Endothelial cell of umbilical vein (primary cell): Measurements from ENCODE around the gene SMURF2. TPM values are rescaled to one million over a fixed set of nuclear protein-coding genes. Genes with fewer than 3 reads are reported as not detected.

Experiments
- BruUV-seq: library from RNA; stranded (reverse); fragments of 400-500 nt; replicated peaks from 2 replicates; lab custom pipeline; 2021; lab: Mats Ljungman, UMichigan
- CTCF ChIA-PET: fragments of 300-600, 350-600 bp; sonication (Branson Sonifier 250); formaldehyde crosslinking; loops from one replicate; lab custom pipeline; 2021; ENCODE audit warnings: antibody characterized with exemption, inconsistent platforms; lab: Charles Lee
- POLR2A ChIA-PET: fragments of 300-600, 350-600 bp; sonication (Branson Sonifier 250); formaldehyde crosslinking; loops from one replicate; lab custom pipeline; 2021; ENCODE audit warnings: antibody characterized with exemption, inconsistent platforms; lab: Charles Lee
- DNase-seq: peaks from one replicate; pipeline ENCODE4 v3.0.0-alpha.2; 2011; ENCODE audit warnings: low read depth, low spot score
- FAIRE-seq: peaks from 2 replicates; lab custom pipeline; 2011; peaks lifted over from hg19 to GRCh38; lab: Jason Lieb, UNC
- H2AFZ ChIP-seq: 2 replicates; pipeline ENCODE4 v1.6.0; 2012; ENCODE audit warnings: low read depth, low read length, control low read depth, inconsistent platforms
- H3K27ac ChIP-seq: 2 replicates; pipeline ENCODE4 v1.5.1; 2011; ENCODE audit warnings: low read depth, mild to moderate bottlenecking, control low read depth, low read length, moderate library complexity; ENCODE audit not compliant: insufficient read depth
- H3K27me3 ChIP-seq, 2 experiments: 2 replicates each; pipeline versions ENCODE4 v1.6.0 to v1.6.1; 2011; ENCODE audit warnings: low read length in 2 of 2, mixed read lengths in 1 of 2; ENCODE audit not compliant: control insufficient read depth in 2 of 2, insufficient read depth in 2 of 2
- H3K36me3 ChIP-seq, 2 experiments: 2 replicates in 1 of 2; 3 replicates in 1 of 2; pipeline ENCODE4 v1.5.1; 2011; ENCODE audit warnings: low read length in 2 of 2, mild to moderate bottlenecking in 1 of 2, moderate library complexity in 1 of 2; ENCODE audit not compliant: control insufficient read depth in 2 of 2, insufficient read depth in 2 of 2; ENCODE audit errors: extremely low read depth in 1 of 2
- H3K4me1 ChIP-seq: 3 replicates; pipeline ENCODE4 v1.5.1; 2011; ENCODE audit warnings: mild to moderate bottlenecking, low read length; ENCODE audit not compliant: control insufficient read depth, insufficient read depth; ENCODE audit errors: extremely low read depth
- H3K4me2 ChIP-seq: 2 replicates; pipeline ENCODE4 v1.6.1; 2011; ENCODE audit warnings: low read length, control low read depth, mixed read lengths; ENCODE audit not compliant: insufficient read depth
- H3K4me3 ChIP-seq, 3 experiments: fragments of 200-600 bp in 1 of 3; sonication (generic), shearing (Covaris generic) in 1 of 3; replicated peaks in 1 of 3; 2 replicates each; pipeline ENCODE4 v1.5.1; 2011 to 2016; ENCODE audit warnings: control low read depth in 3 of 3, low read length in 3 of 3, mild to moderate bottlenecking in 2 of 3, inconsistent platforms in 1 of 3, low read depth in 1 of 3, moderate library complexity in 1 of 3; ENCODE audit not compliant: insufficient read depth in 1 of 3
- H3K79me2 ChIP-seq: 2 replicates; pipeline ENCODE4 v1.6.0; 2012; ENCODE audit warnings: low read length, inconsistent platforms; ENCODE audit not compliant: control insufficient read depth, insufficient read depth
- H3K9ac ChIP-seq: replicated peaks from 2 replicates; pipeline ENCODE3; 2011; ENCODE audit warnings: low read length, control low read depth; ENCODE audit not compliant: insufficient read depth; ENCODE audit errors: extremely low read depth
- H3K9me1 ChIP-seq: replicated peaks from 3 replicates; pipeline ENCODE4 v1.6.0; 2011; ENCODE audit warnings: mild to moderate bottlenecking, low read length; ENCODE audit not compliant: control insufficient read depth, insufficient read depth; ENCODE audit errors: extremely low read depth
- H3K9me3 ChIP-seq: replicated peaks from 2 replicates; pipeline ENCODE4 v1.5.1; 2012; ENCODE audit warnings: low read length, inconsistent platforms; ENCODE audit not compliant: control insufficient read depth, insufficient read depth
- H4K20me1 ChIP-seq: replicated peaks from 2 replicates; pipeline ENCODE3; 2011; ENCODE audit warnings: mild to moderate bottlenecking, low read length; ENCODE audit not compliant: control insufficient read depth, insufficient read depth; ENCODE audit errors: extremely low read depth
- CTCF ChIP-seq, 2 donors: IDR thresholded peaks; 1 replicate in 1 of 2; 2 replicates in 1 of 2; pipeline ENCODE4 v1.5.1; 2011; ENCODE audit warnings: low read length in 2 of 2, mild to moderate bottlenecking in 2 of 2, moderate library complexity in 2 of 2, control low read depth in 1 of 2, inconsistent platforms in 1 of 2, low read depth in 1 of 2; ENCODE audit not compliant: insufficient read depth in 1 of 2; ENCODE audit errors: extremely low read depth in 1 of 2
- EZH2 ChIP-seq: IDR thresholded peaks from 2 replicates; pipeline ENCODE4 v1.6.1; 2012; ENCODE audit warnings: borderline replicate concordance, low read depth, mild to moderate bottlenecking, moderate library complexity, low read length, inconsistent platforms; ENCODE audit not compliant: severe bottlenecking
- JUN ChIP-seq: IDR thresholded peaks from 2 replicates; pipeline ENCODE4 v1.6.1; 2011; ENCODE audit warnings: borderline replicate concordance, low read depth; ENCODE audit not compliant: insufficient read length, insufficient read depth
- MAX ChIP-seq: IDR thresholded peaks from 2 replicates; pipeline ENCODE4 v1.6.1; 2011; ENCODE audit not compliant: insufficient read depth, insufficient read length
- MYC ChIP-seq: IDR thresholded peaks from one replicate; pipeline ENCODE4 v1.6.1; 2011; ENCODE audit warnings: mild to moderate bottlenecking, low read depth, low read length
- POLR2A ChIP-seq: IDR thresholded peaks from 2 replicates; pipeline ENCODE4 v1.6.1; 2012; ENCODE audit warnings: low read depth, mild to moderate bottlenecking, control low read depth, low read length
- POLR2AphosphoS5 ChIP-seq: IDR thresholded peaks from 2 replicates; pipeline ENCODE4 v1.6.1; 2012; ENCODE audit warnings: low read depth, mild to moderate bottlenecking, control low read depth, low read length, moderate library complexity; ENCODE audit not compliant: insufficient read depth
- dilution Hi-C: fragments of 300-500 bp; cut with MboI; formaldehyde crosslinking; loops from one replicate; pipeline ENCODE4 v1.15.0; 2019; ENCODE audit warnings: low sequenced_read_pairs; ENCODE audit not compliant: extremely low pct_ligation_motif_present
- intact Hi-C: fragments of 100-400 bp; cut with micrococcal nuclease; formaldehyde crosslinking; loops from one replicate; pipeline ENCODE4 v1.10.0; 2022
- polyA plus RNA-seq, 4 experiments: library from polyadenylated mRNA; depleted of rRNA in 3 of 4; stranded (reverse) in 3 of 4; unstranded in 1 of 4; fragments of >200 nt; gene quantifications; 2 replicates each; pipeline versions ENCODE4 v1.2.1 to v1.2.3, GENCODE V29; 2011 to 2012; ENCODE audit warnings: missing spikeins in 1 of 4
- total RNA-seq: library from RNA; stranded (reverse); gene quantifications from 2 replicates; pipeline ENCODE4 v1.2.3, GENCODE V29; 2021

SMURF2 gene
- total and polyA plus RNA-seq, 2 donors (not counting 3 experiments of a cell fraction or from before 2014, with no cell fraction given): 32.9 to 105 TPM

DNA sequence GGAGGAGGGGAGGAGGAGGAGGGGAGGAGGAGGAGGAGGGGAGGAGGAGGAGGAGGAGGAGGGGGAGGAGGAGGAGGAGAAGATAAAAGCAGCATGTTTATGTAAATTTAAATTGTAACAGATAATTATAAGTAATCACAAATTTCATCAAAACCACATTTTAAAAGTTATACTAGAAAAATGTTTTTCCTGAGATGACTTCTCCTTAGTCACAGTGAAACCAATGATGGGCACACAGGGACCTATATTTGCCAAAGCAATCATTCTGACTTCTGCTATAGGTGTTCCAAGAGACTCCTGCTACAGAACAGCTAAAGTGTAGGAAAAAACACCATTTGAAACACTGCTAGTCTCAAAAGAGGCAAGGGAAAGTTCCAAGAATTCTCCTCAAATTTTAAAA, 88.9 kb downstream of the SMURF2 start:
- dilution Hi-C loops (no loop called here), intact Hi-C loops (loop anchor here (2.0 kb wide), 1 partner anchor 76 kb away; no protein-coding TSS in a partner anchor)
- Histone ChIP-seq H3K9me3 (no peaks in the 10 kb centered on the region), H3K9ac (peak overlapping the region; percentile 40), H3K27me3 (no peaks in the 10 kb centered on the region), H3K36me3 (peaks cover 16 to 29% of the 10 kb centered on the region in 2 experiments), H2AFZ (no peak overlapping the region), H3K4me3 (no peak overlapping the region), H3K9me1 (no peaks in the 10 kb centered on the region), H3K4me1 (peaks cover 27% of the 10 kb centered on the region), H3K27ac (peak overlapping the region; percentile 82), H3K4me2 (peak overlapping the region; percentile 37), H4K20me1 (no peaks in the 10 kb centered on the region), H3K79me2 (peaks cover 61% of the 10 kb centered on the region)
- FAIRE-seq (no peak), DNase-seq (no peak)
- POLR2A ChIA-PET: no interaction called here
- no peak for TF ChIP-seq MYC
- no peak for TF ChIP-seq EZH2
- no peak for TF ChIP-seq POLR2A
- TF ChIP-seq POLR2AphosphoS5: no peak
- TF ChIP-seq CTCF (IDR thresholded peaks at IDR 0.05; ENCODE audit: extremely low read depth in 1 of 2, insufficient read depth in 1 of 2, low read depth in 1 of 2, low read length in 2 of 2): no peak
- TF ChIP-seq MAX: no peak
- TF ChIP-seq JUN: no peak
- no TSS peak for BruUV-seq
- CTCF ChIA-PET: interaction anchor here (1.3 kb wide), 1 partner anchor 76 kb away, joined by 3 read pairs; no protein-coding TSS in a partner anchor
